Measurements from ENCODE around the gene PMEPA1.

DNA sequence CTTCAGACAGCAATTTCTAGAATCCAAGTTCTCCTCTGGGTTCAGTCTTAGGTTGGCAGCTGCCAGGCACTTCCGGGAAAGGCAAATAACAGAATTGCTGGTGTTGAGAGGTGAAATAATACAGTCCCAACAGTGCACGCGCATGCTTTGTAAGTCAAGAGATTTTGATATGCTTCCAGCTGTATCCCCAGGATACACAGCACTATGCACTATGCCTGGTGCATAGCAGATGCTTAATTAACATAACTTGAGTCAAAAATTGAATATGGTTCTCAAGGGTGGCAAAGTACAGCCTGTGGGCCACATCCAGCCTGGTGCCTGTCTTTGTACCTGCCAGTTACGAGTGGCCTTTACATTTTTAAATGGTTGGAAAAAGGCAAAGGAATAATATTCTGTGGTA, 18.9 kb upstream of the PMEPA1 start:
- no peak for TF ChIP-seq RAD21 (IDR thresholded peaks at IDR 0.05; ENCODE audit: insufficient read depth, low read depth, low read length)
- TF ChIP-seq, protein P1, sequence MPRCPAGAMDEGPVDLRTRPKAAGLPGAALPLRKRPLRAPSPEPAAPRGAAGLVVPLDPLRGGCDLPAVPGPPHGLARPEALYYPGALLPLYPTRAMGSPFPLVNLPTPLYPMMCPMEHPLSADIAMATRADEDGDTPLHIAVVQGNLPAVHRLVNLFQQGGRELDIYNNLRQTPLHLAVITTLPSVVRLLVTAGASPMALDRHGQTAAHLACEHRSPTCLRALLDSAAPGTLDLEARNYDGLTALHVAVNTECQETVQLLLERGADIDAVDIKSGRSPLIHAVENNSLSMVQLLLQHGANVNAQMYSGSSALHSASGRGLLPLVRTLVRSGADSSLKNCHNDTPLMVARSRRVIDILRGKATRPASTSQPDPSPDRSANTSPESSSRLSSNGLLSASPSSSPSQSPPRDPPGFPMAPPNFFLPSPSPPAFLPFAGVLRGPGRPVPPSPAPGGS (IDR thresholded peaks at IDR 0.05; ENCODE audit: borderline replicate concordance, insufficient read depth, low read depth, low read length, poor library complexity, severe bottlenecking) = no peak
- TF ChIP-seq, protein P2, sequence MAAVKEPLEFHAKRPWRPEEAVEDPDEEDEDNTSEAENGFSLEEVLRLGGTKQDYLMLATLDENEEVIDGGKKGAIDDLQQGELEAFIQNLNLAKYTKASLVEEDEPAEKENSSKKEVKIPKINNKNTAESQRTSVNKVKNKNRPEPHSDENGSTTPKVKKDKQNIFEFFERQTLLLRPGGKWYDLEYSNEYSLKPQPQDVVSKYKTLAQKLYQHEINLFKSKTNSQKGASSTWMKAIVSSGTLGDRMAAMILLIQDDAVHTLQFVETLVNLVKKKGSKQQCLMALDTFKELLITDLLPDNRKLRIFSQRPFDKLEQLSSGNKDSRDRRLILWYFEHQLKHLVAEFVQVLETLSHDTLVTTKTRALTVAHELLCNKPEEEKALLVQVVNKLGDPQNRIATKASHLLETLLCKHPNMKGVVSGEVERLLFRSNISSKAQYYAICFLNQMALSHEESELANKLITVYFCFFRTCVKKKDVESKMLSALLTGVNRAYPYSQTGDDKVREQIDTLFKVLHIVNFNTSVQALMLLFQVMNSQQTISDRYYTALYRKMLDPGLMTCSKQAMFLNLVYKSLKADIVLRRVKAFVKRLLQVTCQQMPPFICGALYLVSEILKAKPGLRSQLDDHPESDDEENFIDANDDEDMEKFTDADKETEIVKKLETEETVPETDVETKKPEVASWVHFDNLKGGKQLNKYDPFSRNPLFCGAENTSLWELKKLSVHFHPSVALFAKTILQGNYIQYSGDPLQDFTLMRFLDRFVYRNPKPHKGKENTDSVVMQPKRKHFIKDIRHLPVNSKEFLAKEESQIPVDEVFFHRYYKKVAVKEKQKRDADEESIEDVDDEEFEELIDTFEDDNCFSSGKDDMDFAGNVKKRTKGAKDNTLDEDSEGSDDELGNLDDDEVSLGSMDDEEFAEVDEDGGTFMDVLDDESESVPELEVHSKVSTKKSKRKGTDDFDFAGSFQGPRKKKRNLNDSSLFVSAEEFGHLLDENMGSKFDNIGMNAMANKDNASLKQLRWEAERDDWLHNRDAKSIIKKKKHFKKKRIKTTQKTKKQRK (IDR thresholded peaks at IDR 0.05; ENCODE audit: low read depth, low read length) = no peak
